ENCODE results near the gene FBLN2.

DNA sequence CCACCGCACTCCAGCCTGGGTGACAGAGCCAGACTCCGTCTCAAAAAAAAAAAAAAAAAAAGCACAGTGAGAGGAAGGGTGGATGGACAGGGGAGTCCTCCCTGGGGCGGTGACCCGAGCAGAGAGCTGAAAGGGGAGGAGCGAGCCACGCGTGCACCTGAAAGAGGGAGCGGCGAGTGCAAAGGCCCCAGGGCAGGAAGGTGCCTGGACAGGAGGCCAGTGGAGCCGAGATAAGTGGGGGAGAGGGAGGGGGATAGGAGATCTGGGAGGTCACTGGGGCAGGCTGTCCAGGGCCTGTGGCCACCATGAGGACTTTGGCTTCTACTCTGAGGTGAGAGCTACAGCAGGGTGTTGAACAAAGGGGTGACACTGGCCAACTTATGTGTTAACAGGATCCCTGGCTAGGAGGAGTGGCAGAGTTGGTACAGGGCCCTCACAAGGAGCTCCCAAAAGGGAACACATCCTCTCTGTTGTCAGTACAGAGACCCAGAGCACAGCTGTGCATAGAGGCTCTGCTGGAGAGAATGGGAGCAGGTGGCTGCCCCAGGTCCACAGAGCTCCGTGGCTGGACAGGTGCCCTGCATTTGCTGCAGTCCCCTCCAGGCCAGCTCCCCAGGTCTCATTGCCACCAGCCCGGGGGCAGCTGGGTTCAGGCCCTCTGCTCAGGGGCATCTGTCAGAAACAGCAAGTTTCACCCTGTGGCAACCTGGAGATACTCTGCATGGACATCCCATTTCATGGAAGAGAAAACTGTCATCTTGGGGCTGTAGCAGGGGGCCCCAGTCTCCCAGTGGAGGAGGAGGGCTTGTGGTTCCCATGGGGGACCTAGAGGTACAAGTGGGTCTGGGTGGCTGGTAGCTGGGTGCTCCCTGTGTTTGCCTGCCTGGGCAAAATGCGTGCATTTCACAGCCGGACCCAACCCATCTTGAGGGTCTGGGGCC is 28.5 kb downstream of the FBLN2 start:
- TF ChIP-seq CTCF (IDR thresholded peaks at IDR 0.05) (no peak), POLR2AphosphoS5 (IDR thresholded peaks at IDR 0.05) (no peak)
